ENCODE data around the gene TRIM63. TPM values are rescaled to one million over a fixed set of nuclear protein-coding genes. Genes with fewer than 3 reads are reported as not detected.

Gene TRIM63
- total and polyA plus RNA-seq, 2 of the 13 experiments (the other 11 are each of a cell fraction or from before 2014, with no cell fraction given) = not detected

DNA sequence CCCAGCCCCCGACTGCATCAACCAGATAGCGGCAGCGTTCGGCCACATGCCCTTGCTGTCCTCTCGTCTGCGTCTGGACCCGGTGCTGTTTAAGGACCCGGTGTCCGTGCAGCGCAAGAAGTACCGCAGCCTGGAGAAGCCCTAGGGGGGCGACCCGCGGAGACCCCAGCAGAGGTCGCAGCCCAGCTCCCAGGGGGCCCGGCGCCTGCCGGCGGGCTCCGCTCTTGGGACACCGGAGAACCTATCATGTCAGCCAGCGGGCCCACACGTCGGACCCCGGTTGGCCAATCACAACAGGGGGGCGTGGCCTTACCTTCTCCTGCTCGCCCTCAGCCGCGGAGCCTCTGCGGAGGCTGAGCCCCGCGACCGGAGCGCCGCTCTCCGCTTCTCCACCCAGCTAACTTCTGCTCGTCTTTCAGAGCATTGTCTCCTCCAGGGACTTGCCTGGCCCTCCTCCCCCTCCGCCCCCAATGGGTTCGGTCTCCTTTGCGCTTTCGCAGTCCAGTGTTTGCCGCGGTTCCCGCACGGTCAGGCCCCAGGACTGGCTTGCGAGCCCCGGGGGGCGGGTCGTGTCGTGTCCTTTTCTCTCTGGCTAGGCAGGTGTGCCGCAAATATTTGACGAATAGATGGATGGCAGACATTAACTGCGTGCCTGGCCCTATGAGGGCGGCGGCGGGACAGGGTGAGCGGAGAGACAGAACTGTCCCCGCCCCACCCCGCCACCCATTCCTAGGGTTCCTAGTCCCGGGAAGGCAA, 32.0 kb downstream of the TRIM63 start (continued):
- TF ChIP-seq HNF1A (IDR thresholded peaks at IDR 0.05; ENCODE audit: low read depth) = no peak
- TF ChIP-seq HNF1A (CRISPR knock-in tag; IDR thresholded peaks at IDR 0.05; ENCODE audit: borderline replicate concordance) = 0 out of 2 replicates have a peak, but pooled peaks have one; percentile 27
- TF ChIP-seq ATF7 (IDR thresholded peaks at IDR 0.05) = no peak
- TF ChIP-seq ATF7 (CRISPR knock-in tag; IDR thresholded peaks at IDR 0.05) = 0 out of 2 replicates have a peak, but pooled peaks have one; percentile 41
- no peak for TF ChIP-seq ZNF333 (CRISPR knock-in tag; IDR thresholded peaks at IDR 0.05; ENCODE audit: borderline replicate concordance)
- TF ChIP-seq KDM4B (CRISPR knock-in tag; IDR thresholded peaks at IDR 0.05) = no peak
- TF ChIP-seq ZNF343 (CRISPR knock-in tag; IDR thresholded peaks at IDR 0.05) = peak; percentile 85; the same call in 1 of the 2 replicates
- no peak for TF ChIP-seq ZUFSP (CRISPR knock-in tag; IDR thresholded peaks at IDR 0.05; ENCODE audit: borderline replicate concordance)
- peak; percentile 33; the same call in 1 of the 2 replicates for TF ChIP-seq ARHGAP35 (CRISPR knock-in tag; IDR thresholded peaks at IDR 0.05; ENCODE audit: borderline replicate concordance)
- TF ChIP-seq TAF15 (IDR thresholded peaks at IDR 0.05; ENCODE audit: low read depth, low read length, poor library complexity, severe bottlenecking) = no peak
- no peak for TF ChIP-seq SYNCRIP (IDR thresholded peaks at IDR 0.05; ENCODE audit: insufficient read depth, low read depth, low read length)
- TF ChIP-seq PCBP1 (IDR thresholded peaks at IDR 0.05; ENCODE audit: borderline replicate concordance, low read depth, low read length) = peak; percentile 66; the same call in 1 of the 2 replicates
- no peak for TF ChIP-seq TFE3 (CRISPR knock-in tag; IDR thresholded peaks at IDR 0.05)
- no peak for TF ChIP-seq HNRNPH1 (optimal IDR thresholded peaks at IDR 0.05; ENCODE audit: low read depth, low read length)
- TF ChIP-seq, protein P1, sequence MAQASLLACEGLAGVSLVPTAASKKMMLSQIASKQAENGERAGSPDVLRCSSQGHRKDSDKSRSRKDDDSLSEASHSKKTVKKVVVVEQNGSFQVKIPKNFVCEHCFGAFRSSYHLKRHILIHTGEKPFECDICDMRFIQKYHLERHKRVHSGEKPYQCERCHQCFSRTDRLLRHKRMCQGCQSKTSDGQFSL (CRISPR knock-in tag; IDR thresholded peaks at IDR 0.05) = no peak
- no peak for TF ChIP-seq LRRFIP1 (CRISPR knock-in tag; conservative IDR thresholded peaks at IDR 0.05)
- TF ChIP-seq ZNF75D (CRISPR knock-in tag; IDR thresholded peaks at IDR 0.05; ENCODE audit: borderline replicate concordance) = no peak
- no peak for TF ChIP-seq ELF1 (CRISPR knock-in tag; IDR thresholded peaks at IDR 0.05)
